ENCODE results near the gene ZNF106. TPM values are rescaled to one million over a fixed set of nuclear protein-coding genes. Genes with fewer than 3 reads are reported as not detected.

The ZNF106 gene
- total RNA-seq, 1 donor from 2014 or later: 98.1 TPM

DNA sequence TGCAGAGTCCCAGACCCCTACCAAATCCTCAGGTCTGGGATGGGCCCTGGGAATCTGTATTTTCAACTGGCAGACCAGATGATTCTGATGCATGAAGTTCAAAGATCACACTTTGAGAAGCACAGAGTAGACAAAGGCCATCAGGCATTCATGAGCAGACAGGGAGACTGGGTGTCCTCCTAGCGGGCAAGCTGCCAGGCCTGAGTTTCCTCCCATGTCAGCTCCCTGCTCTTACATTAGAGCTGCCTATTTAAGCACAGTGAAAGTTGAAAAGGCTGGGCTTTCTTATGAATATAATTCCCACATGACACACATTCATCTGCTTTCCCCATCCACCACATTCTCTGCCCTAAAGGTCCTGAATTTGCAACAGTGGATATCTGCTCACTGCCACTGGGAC is 117.7 kb downstream of the ZNF106 start:
- DNase-seq (ENCODE audit: low spot score): no peak

DNA sequence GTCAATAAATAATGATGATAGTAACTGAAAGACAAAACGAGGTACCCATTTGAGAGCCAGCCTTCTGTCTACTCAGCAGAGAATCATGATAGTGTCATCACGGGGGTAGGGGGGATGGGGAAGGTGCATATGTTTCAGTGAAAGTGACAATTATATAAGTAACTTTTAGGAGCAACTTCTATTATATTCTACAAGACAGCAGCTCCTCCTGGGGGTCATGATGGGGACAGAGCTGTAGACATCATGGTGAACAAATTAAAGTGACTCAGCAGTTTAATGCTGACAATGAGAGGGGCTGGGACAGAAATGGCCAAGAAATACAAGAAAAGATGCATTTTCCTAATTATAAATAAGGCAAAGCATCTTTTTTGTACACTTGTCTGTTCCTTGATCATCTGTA is 119.8 kb downstream of the ZNF106 start:
- no peak for DNase-seq (ENCODE audit: low spot score)

DNA sequence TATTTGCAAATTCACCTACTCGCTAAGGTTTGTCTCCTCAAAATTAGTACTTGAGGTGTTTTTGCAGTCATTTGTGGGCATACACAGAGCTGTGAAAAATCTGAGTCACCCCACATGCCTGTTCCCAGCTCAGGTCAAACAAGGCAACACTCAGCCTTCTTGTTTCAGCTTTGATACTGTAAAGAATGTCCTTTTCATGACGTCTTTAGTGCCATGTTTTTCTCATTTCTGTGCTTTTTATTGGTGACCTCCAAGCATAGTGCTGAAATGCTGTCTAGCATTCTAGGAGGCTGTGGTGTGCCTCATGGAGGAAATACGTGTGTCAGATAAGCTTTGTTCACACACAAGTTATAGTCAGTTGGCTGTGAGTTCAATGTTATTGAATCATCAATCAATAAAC is 122.8 kb downstream of the ZNF106 start:
- no peak for DNase-seq (ENCODE audit: low spot score)

DNA sequence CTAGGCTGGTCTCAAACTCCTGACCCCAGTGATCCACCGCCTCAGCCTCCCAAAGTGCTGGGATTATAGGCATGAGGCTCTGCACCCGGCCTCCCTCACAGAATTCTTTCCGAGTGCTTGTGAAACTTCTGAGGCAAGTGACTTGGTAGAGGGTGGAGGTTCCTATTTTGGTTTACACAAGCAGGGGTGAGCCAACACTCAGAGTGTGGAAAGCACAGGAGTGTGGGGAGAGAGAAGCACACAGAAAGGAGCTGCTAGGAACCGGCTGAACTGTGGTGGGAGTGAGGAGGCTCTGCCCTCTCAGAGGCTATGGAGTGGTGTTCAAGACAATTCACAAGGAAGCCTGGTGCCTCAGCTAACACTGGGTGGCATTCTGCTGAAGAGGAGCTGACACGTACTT is 123.9 kb downstream of the ZNF106 start:
- DNase-seq (ENCODE audit: low spot score): no peak

DNA sequence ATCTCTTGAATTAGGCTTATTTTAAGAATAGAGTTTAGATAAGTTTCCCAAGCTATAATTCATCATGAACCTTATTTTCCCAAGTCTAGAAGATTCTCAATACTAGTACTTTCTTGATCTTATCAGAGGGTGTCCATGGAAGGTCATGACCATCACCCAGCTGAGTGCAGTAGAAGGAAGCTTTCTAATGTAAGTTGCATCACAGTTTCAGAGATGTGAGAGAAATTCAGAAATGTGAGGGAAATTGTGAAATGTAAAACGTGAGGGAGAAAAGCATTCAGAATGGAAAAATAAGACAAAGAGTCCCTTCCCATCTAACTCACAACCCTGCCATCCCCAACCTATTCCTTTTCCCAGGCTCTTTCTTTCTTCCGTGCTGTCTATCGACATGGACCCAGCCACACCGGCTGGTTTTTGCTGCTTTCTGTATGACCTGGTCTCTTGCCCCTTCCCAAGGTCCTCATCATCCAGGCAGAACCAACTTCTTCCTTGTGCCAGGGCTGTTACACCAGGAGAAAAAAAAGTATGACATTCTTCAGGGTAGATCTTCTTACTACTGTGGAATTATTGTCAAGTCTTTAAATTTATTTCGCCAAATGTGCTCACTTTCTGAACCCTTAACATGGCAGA is 124.9 kb downstream of the ZNF106 start:
- DNase-seq (ENCODE audit: low spot score): no peak

DNA sequence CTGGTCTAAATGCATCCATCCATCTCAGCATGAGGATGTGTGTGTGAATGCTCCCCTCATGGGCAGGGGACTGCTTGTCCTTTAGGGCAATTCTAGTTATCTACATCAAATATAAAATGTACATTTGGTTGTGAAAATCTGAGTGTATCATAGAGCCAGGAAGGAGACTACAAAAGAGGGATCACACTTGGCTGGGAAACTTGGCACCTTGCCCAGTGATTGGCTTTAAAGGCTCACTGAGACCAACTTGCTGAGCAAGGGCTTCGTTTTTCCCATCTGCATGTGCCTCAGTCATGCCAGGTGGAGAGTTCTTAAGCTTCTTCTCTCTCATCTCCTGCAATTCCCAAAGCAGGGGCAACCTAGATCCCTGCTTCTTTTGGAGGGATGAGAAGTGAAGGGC is 126.4 kb downstream of the ZNF106 start:
- no peak for DNase-seq (ENCODE audit: low spot score)

DNA sequence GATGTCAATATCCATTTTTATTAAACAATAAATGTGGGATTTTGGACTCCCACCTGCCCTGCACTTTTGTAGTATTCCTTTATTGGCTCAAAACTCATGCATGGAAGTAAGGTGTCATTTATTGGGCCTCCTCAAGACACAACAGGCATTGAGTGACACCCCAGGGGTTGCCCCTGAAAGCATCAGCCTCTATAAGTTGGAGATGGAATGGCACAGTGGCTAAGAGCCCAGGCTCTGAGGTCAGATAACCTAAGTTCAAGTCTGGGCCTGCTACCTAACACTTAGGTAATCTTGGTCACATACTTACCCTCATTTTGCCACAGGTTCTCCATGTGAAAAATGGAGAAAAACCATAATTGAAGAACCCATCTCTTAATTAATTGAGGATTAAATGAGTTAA is 127.0 kb downstream of the ZNF106 start:
- DNase-seq (ENCODE audit: low spot score): no peak

DNA sequence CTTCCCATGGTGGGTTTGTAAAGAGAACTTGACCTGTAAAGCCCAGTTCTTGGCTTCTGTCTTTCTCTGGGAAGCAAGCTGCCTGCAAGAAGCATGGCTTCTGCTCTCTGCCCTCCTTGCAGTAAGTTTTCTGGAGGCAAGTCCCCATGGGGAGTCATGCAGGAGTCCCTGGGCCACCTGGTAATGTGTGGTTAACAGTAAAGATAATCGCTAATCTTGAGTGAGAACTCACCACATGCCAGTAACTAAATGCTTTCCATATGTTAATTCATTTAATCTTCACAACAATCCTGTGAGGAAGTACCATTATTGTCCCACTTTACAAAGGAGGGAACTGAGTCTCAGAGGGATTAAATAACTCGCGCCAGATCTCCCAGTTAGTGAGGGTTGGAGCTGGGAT is 127.5 kb downstream of the ZNF106 start:
- DNase-seq (ENCODE audit: low spot score): no peak

Other genes with a start within 250 kb of the ZNF106 start
- gene GANC, start 217.9 kb downstream of the ZNF106 start, total RNA-seq: 27.9 TPM
- 49.4 TPM for gene TMEM87A, start 217.7 kb downstream of the ZNF106 start, total RNA-seq
- 6.7 TPM for gene CAPN3, start 131.6 kb downstream of the ZNF106 start, total RNA-seq
- 72.0 TPM for gene SNAP23, start 4.5 kb upstream of the ZNF106 start, total RNA-seq
- 19.4 TPM for gene LRRC57, start 57.7 kb upstream of the ZNF106 start, total RNA-seq
- 26.3 TPM for gene HAUS2, start 57.7 kb upstream of the ZNF106 start, total RNA-seq
- gene STARD9, start 84.5 kb upstream of the ZNF106 start, total RNA-seq: 17.0 TPM
- 9.1 TPM for gene CDAN1, start 246.0 kb upstream of the ZNF106 start, total RNA-seq